Activated T-helper 2 cell treated with anti-CD3 and anti-CD28 coated beads, Interferon-gamma antibody, Interleukin-2, Interleukin-4, amounts not matched to agents 10 μg/mL and 5 μg/mL and 100 μg/mL, durations not matched to agents 14 hours and 24 hours and 36 hours (primary cell): Measurements from ENCODE around the gene AQR. TPM values are rescaled to one million over a fixed set of nuclear protein-coding genes. Genes with fewer than 3 reads are reported as not detected.
"Not testable (repeated sequence)": the region's sequence is repeated elsewhere in the genome, so short reads cannot be mapped to it uniquely, and the experiment has no call there.

Experiments
- DNase-seq: peaks from one replicate; pipeline ENCODE4 v3.0.0; 2021; ENCODE audit warnings: low spot score
- H3K27ac Mint-ChIP-seq: one replicate; pipeline ENCODE4 v1.8.0; 2021; ENCODE audit warnings: mixed read lengths
- H3K27me3 Mint-ChIP-seq: one replicate; pipeline ENCODE4 v1.8.0; 2021; ENCODE audit warnings: low read depth, mixed read lengths
- H3K36me3 Mint-ChIP-seq: one replicate; pipeline ENCODE4 v1.8.0; 2021; ENCODE audit warnings: low read depth, mixed read lengths
- H3K4me1 Mint-ChIP-seq: one replicate; pipeline ENCODE4 v1.8.0; 2021; ENCODE audit warnings: low read depth, mixed read lengths
- H3K4me3 Mint-ChIP-seq: one replicate; pipeline ENCODE4 v1.8.0; 2021; ENCODE audit warnings: low read depth, mild to moderate bottlenecking, moderate library complexity, mixed read lengths
- H3K9me3 Mint-ChIP-seq: one replicate; pipeline ENCODE4 v1.8.0; 2021; ENCODE audit warnings: mixed read lengths
- intact Hi-C: fragments of 100-400 bp; cut with micrococcal nuclease; formaldehyde crosslinking; loops from one replicate; pipeline ENCODE4 v1.15.1; 2023
- total RNA-seq: library from RNA; stranded (reverse); gene quantifications from 2 replicates; pipeline ENCODE4 v1.2.3, GENCODE V29; 2022

The AQR gene
- total RNA-seq, 1 donor from 2014 or later: 41.0 TPM

- intact Hi-C loops: loop anchor here (1.0 kb wide), 1 partner anchor 18 kb away; the partner anchor contains the start of gene AQR
- H3K4me3 Mint-ChIP-seq: peak overlapping the region; percentile 94
- H3K9me3 Mint-ChIP-seq: no peaks in the 10 kb centered on the region
- DNase-seq: no peak
- no peaks in the 10 kb centered on the region for H3K27me3 Mint-ChIP-seq
- peaks cover 29% of the 10 kb centered on the region for H3K4me1 Mint-ChIP-seq
- peak overlapping the region; percentile 98 for H3K27ac Mint-ChIP-seq
- peaks cover 36% of the 10 kb centered on the region for H3K36me3 Mint-ChIP-seq
Observed at GRCh38 chr15:34987609-34988026, 18.1 kb upstream of the AQR start.

DNA sequence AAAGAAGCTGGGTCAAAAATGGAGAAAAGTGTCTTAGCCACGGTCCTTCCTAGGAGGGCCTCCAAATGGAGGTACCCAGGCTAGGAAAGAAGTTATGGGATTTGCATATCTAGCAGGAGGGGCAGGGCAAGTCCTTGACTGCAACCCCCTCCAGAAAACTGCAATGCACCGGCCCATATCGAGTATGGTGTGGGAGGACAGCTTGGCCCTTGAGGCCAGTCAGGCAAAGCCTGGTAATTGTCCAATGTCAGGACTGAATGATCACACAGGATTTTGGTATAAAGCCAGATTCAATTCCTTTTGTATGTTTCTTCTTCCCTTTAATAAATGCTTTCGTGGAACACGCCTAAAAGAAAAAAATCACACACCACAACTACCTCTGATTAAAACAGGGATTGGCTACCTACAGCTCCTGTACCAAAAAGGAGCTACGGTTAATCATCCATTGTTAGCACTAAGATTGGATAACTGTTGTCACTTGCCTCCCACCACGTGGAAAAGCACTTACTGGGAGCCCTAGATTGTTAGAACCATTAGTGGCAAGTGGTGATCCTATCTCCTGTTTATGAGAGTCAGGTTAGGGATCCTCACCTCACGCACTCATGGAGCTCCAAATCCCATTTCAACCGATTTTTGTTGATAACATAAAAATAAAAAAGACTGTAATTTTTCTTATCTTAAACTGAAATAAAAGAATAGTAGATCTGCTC, 17.4 kb upstream of the AQR start:
- Mint-ChIP-seq H3K36me3 (peaks cover 43% of the 10 kb centered on the region), H3K4me1 (peaks cover 30% of the 10 kb centered on the region), H3K27me3 (no peaks in the 10 kb centered on the region), H3K4me3 (peak overlapping the region; percentile 94), H3K27ac (peak overlapping the region; percentile 98), H3K9me3 (no peaks in the 10 kb centered on the region)
- intact Hi-C loops: no loop called here
- no peak for DNase-seq

DNA sequence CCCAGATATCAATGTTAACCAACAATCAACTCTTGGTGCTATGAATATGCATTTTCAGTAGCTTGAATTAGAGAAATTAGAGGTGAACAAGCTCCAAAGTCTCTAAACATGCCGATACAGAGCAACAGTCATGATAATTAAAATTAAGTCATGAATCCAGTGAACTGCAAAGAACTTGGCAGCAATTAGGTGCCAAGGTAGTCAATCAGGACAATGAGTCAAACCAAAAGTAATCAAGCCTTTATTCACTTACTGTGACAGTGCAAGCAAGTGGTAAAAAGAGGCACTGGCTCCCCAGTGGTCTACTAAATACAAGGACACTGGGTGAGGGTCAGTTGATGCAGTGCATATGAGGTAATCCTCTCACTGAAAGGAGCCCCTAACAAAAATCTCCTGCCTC, 16.8 kb upstream of the AQR start:
- Mint-ChIP-seq H3K36me3 (peaks cover 49% of the 10 kb centered on the region), H3K27ac (peak overlapping the region; percentile 70), H3K27me3 (no peaks in the 10 kb centered on the region), H3K9me3 (no peaks in the 10 kb centered on the region), H3K4me3 (peak overlapping the region; percentile 94), H3K4me1 (peaks cover 31% of the 10 kb centered on the region)
- no peak for DNase-seq
- intact Hi-C loops: no loop called here

GRCh38 chr15:34984889-34985630, 15.5 kb upstream of the AQR start:
- Mint-ChIP-seq H3K9me3 (no peaks in the 10 kb centered on the region), H3K27ac (no peak overlapping the region), H3K4me3 (peak overlapping the region; percentile 17), H3K4me1 (peaks cover 33% of the 10 kb centered on the region), H3K36me3 (peaks cover 56% of the 10 kb centered on the region), H3K27me3 (no peaks in the 10 kb centered on the region)
- no peak for DNase-seq
- intact Hi-C loops: no loop called here

- H3K36me3 Mint-ChIP-seq: peaks cover 25% of the 10 kb centered on the region
- no peak overlapping the region for H3K4me3 Mint-ChIP-seq
- H3K4me1 Mint-ChIP-seq: peaks cover 9% of the 10 kb centered on the region
- H3K27me3 Mint-ChIP-seq: no peaks in the 10 kb centered on the region
- no peak overlapping the region for H3K27ac Mint-ChIP-seq
- no peaks in the 10 kb centered on the region for H3K9me3 Mint-ChIP-seq
- intact Hi-C loops: no loop called here
- no peak for DNase-seq
Observed at GRCh38 chr15:34976743-34977142, 7.2 kb upstream of the AQR start.

DNA sequence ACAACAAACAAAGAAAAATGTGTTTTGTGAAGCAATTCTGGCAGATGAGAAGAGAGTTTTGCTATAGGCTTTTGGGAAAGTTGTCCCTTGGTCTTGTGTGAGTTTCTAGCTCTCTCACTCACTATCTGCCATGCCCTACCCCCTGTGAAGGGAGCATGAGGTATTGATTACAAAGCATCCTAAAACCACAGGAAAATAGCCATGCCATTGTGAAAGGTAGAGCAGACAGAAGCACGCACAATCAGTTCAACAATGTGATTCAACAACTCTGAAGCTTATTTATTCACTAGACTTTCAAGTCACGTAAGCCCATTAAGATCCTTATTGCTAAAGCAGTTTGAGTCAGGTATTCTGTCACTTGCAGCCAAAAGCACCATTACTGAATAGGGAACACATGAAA, 6.5 kb upstream of the AQR start:
- Mint-ChIP-seq H3K4me1 (peaks cover 4% of the 10 kb centered on the region), H3K36me3 (peaks cover 18% of the 10 kb centered on the region), H3K9me3 (no peaks in the 10 kb centered on the region), H3K4me3 (no peak overlapping the region), H3K27ac (no peak overlapping the region), H3K27me3 (no peaks in the 10 kb centered on the region)
- no peak for DNase-seq
- intact Hi-C loops: no loop called here

GRCh38 chr15:34973512-34973911, 4.0 kb upstream of the AQR start:
- Mint-ChIP-seq H3K4me1 (peaks cover 3% of the 10 kb centered on the region), H3K27ac (no peak overlapping the region), H3K9me3 (no peaks in the 10 kb centered on the region), H3K27me3 (no peaks in the 10 kb centered on the region), H3K4me3 (no peak overlapping the region), H3K36me3 (peaks cover 16% of the 10 kb centered on the region)
- intact Hi-C loops: no loop called here
- DNase-seq: no peak

DNA sequence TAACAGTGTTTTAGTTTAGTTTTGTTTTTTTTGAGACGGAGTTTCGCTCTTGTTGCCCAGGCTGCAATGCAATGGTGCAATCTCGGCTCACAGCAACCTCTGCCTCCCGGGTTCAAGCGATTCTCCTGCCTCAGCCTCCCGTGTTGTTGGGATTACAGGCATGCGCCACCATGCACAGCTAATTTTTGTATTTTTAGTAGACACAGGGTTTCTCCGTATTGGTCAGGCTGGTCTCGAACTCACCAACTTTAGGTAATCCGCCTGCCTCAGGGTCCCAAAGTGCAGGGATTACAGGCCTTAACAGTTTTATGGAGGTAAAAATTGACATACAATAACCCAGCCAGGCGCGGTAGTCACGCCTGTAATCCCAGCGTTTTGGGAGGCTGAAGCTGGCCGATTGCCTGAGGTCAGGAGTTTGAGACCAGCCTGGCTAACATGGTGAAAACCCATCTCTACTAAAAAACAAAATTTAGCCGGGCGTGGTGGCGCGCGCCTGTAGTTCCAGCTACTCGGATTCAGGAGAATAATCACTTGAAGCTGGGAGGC, 629 bp upstream of the AQR start:
- H3K9me3 Mint-ChIP-seq, DNase-seq, H3K27me3 Mint-ChIP-seq, intact Hi-C loops: not testable (repeated sequence)
- peak overlapping the region; percentile 95 for H3K4me3 Mint-ChIP-seq
- H3K27ac Mint-ChIP-seq: peak overlapping the region; percentile 87
- peaks cover 23% of the 10 kb centered on the region for H3K4me1 Mint-ChIP-seq
- H3K36me3 Mint-ChIP-seq: peaks cover 19% of the 10 kb centered on the region

DNA sequence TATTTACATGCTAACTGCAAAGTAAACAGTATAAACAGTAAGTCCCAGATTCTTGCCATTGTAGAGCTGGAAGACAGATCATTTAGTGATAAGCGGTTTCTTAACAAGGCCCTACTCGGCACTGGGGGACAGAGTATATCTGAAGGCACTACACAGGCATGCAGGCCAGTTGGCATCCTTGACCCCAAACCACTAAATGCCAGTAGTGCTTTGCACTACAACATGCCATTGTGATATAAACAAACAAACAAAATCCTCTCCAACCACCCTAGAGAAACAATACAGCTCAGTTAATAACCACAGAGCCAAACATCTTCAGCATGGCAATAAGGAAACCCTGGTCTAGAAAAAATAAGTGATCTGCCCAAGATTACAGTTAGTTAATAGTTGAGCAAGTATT, 5.3 kb downstream of the AQR start:
- intact Hi-C loops: loop anchor here (10.0 kb wide), 1 partner anchor 739 kb away; the partner anchor contains the start of gene EMC4
- Mint-ChIP-seq H3K4me3 (no peak overlapping the region), H3K36me3 (peaks cover 41% of the 10 kb centered on the region), H3K4me1 (peaks cover 27% of the 10 kb centered on the region), H3K9me3 (no peaks in the 10 kb centered on the region), H3K27me3 (no peaks in the 10 kb centered on the region), H3K27ac (peak overlapping the region; percentile 21)
- DNase-seq: no peak

DNA sequence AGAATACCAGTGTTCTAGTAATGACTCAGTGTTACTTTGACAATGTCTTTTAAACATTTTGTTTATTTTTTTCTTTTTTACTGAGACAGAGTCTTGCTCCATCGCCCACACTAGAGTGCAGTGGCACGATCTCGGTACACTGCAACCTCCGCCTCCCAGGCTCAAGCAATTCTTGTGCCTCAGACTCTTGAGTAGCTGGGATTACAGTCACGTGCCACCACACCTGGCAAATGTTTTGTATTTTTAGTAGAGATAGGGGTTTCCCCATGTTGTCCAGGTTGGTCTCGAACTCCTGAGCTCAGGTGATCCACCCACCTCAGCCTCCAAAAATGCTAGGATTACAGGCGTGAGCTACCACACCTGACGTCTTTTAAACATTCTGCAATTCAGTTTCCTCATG, 15.7 kb downstream of the AQR start:
- Mint-ChIP-seq H3K27ac (no peak overlapping the region), H3K36me3 (peaks cover 28% of the 10 kb centered on the region)

GRCh38 chr15:34952481-34952880, 17.1 kb downstream of the AQR start:
- peaks cover 3% of the 10 kb centered on the region for H3K4me1 Mint-ChIP-seq
- H3K36me3 Mint-ChIP-seq: peaks cover 38% of the 10 kb centered on the region
- H3K27ac Mint-ChIP-seq: no peak overlapping the region
- no peak overlapping the region for H3K4me3 Mint-ChIP-seq
- no peaks in the 10 kb centered on the region for H3K27me3 Mint-ChIP-seq
- no peak for DNase-seq
- H3K9me3 Mint-ChIP-seq: no peaks in the 10 kb centered on the region
- intact Hi-C loops: no loop called here

More for the DNA sequence above, 15.7 kb downstream of the AQR start:
- H3K27me3 Mint-ChIP-seq: no peaks in the 10 kb centered on the region
- H3K4me1 Mint-ChIP-seq: peaks cover 3% of the 10 kb centered on the region
- no peak overlapping the region for H3K4me3 Mint-ChIP-seq
- DNase-seq: no peak
- intact Hi-C loops: no loop called here
- H3K9me3 Mint-ChIP-seq: no peaks in the 10 kb centered on the region

- H3K27me3 Mint-ChIP-seq: no peaks in the 10 kb centered on the region
- intact Hi-C loops: no loop called here
- no peaks in the 10 kb centered on the region for H3K9me3 Mint-ChIP-seq
Observed at GRCh38 chr15:34951993-34952392, 17.5 kb downstream of the AQR start.

DNA sequence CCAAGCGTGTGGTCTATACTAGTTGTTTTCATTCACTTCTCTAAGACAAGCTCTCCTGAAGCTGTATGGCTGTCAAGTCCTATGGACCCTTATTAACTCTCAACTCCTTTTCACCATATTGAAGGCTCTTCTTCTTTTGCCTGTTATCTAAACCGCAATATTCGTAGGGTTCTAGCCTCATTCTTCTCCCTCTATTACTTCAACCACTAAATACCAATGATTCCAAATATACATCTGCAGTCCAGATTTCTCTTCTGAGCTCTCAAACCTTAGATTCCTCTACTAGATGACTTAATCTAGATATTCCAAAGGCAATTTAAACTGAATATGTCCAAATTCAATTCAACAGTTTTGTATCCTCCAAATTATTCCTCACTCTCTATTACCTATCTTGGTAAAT, 24.6 kb downstream of the AQR start:
- Mint-ChIP-seq H3K27me3 (no peaks in the 10 kb centered on the region), H3K9me3 (no peaks in the 10 kb centered on the region), H3K4me1 (no peaks in the 10 kb centered on the region), H3K36me3 (peaks cover 50% of the 10 kb centered on the region), H3K4me3 (no peak overlapping the region), H3K27ac (no peak overlapping the region)
- DNase-seq: no peak
- intact Hi-C loops: no loop called here

More at GRCh38 chr15:34951993-34952392, 17.5 kb downstream of the AQR start:
- peaks cover 3% of the 10 kb centered on the region for H3K4me1 Mint-ChIP-seq
- DNase-seq: no peak
- peaks cover 39% of the 10 kb centered on the region for H3K36me3 Mint-ChIP-seq
- H3K4me3 Mint-ChIP-seq: no peak overlapping the region
- H3K27ac Mint-ChIP-seq: no peak overlapping the region
